Naive thymus-derived CD4-positive, alpha-beta T cell (primary cell): ENCODE results near the gene LZTS2. TPM values are rescaled to one million over a fixed set of nuclear protein-coding genes. Genes with fewer than 3 reads are reported as not detected.

Experiments used
- ATAC-seq: fragments of 150-1000 bp; cut with Tn5 transposase; 2 replicates; pipeline ENCODE4 v1.10.0; 2021; ENCODE audit warnings: mild to moderate bottlenecking, moderate library complexity
- CTCF ChIA-PET: fragments of 350-600 bp; sonication (Branson Sonifier 250); formaldehyde crosslinking; loops from one replicate; lab custom pipeline; 2021; ENCODE audit warnings: antibody characterized with exemption; lab: Charles Lee
- POLR2A ChIA-PET: fragments of 350-600 bp; sonication (Branson Sonifier 250); formaldehyde crosslinking; loops from one replicate; lab custom pipeline; 2021; ENCODE audit warnings: antibody characterized with exemption, inconsistent platforms; lab: Charles Lee
- DNase-seq, 9 donors: peaks; one replicate each; pipeline versions ENCODE4 v3.0.0 to v3.0.0-alpha.2; 2020 to 2022; ENCODE audit warnings: mixed read lengths in 1 of 9
- H3K27ac ChIP-seq: one replicate; pipeline ENCODE4 v1.7.0; 2013; ENCODE audit warnings: mild to moderate bottlenecking, low read depth, low read length, moderate library complexity
- H3K27me3 ChIP-seq, 2 donors: one replicate each; pipeline ENCODE4 v1.7.0; 2013; ENCODE audit warnings: low read length in 2 of 2, mild to moderate bottlenecking in 2 of 2, moderate library complexity in 2 of 2; ENCODE audit not compliant: control insufficient read depth in 2 of 2, insufficient read depth in 2 of 2
- H3K36me3 ChIP-seq, 3 experiments: 1 replicate in 2 of 3; 2 replicates in 1 of 3; pipeline ENCODE4 v1.7.0; 2013; ENCODE audit warnings: low read length in 3 of 3, mild to moderate bottlenecking in 3 of 3, moderate library complexity in 1 of 3; ENCODE audit not compliant: insufficient read depth in 3 of 3, control insufficient read depth in 2 of 3
- H3K4me1 ChIP-seq, 2 donors: one replicate each; pipeline ENCODE4 v1.7.0; 2013; ENCODE audit warnings: low read length in 2 of 2, mild to moderate bottlenecking in 2 of 2, moderate library complexity in 1 of 2; ENCODE audit not compliant: control insufficient read depth in 2 of 2, insufficient read depth in 2 of 2
- H3K4me3 ChIP-seq: 2 replicates; pipeline ENCODE4 v1.7.0; 2013; ENCODE audit warnings: mild to moderate bottlenecking, low read length
- H3K9me3 ChIP-seq, 3 experiments: 1 replicate in 2 of 3; 2 replicates in 1 of 3; pipeline ENCODE4 v1.7.0; 2013; ENCODE audit warnings: low read length in 3 of 3; ENCODE audit not compliant: control insufficient read depth in 2 of 3
- H3K27ac Mint-ChIP-seq, 9 donors: one replicate each; pipeline ENCODE4 v1.8.0; 2020 to 2022; ENCODE audit warnings: mixed read lengths in 9 of 9, mild to moderate bottlenecking in 8 of 9, moderate library complexity in 5 of 9, inconsistent platforms in 2 of 9
- H3K27me3 Mint-ChIP-seq, 5 donors: one replicate each; pipeline ENCODE4 v1.8.0; 2021 to 2022; ENCODE audit warnings: mixed read lengths in 5 of 5, mild to moderate bottlenecking in 1 of 5
- H3K36me3 Mint-ChIP-seq, 5 donors: one replicate each; pipeline ENCODE4 v1.8.0; 2020 to 2022; ENCODE audit warnings: mixed read lengths in 5 of 5, mild to moderate bottlenecking in 3 of 5, inconsistent platforms in 1 of 5
- H3K4me1 Mint-ChIP-seq, 7 donors: one replicate each; pipeline ENCODE4 v1.8.0; 2020 to 2022; ENCODE audit warnings: mixed read lengths in 7 of 7, mild to moderate bottlenecking in 3 of 7, inconsistent platforms in 1 of 7
- H3K4me3 Mint-ChIP-seq, 10 donors: one replicate each; pipeline ENCODE4 v1.8.0; 2020 to 2022; ENCODE audit warnings: mild to moderate bottlenecking in 10 of 10, mixed read lengths in 10 of 10, moderate library complexity in 6 of 10, inconsistent platforms in 2 of 10
- H3K9me3 Mint-ChIP-seq, 11 donors: one replicate each; pipeline ENCODE4 v1.8.0; 2020 to 2022; ENCODE audit warnings: mixed read lengths in 11 of 11, mild to moderate bottlenecking in 4 of 11, inconsistent platforms in 1 of 11, moderate library complexity in 1 of 11
- intact Hi-C, 2 donors: fragments of 100-400 bp; cut with micrococcal nuclease; formaldehyde crosslinking; loops; one replicate each; pipeline ENCODE4 v1.15.1; 2023
- polyA plus RNA-seq, 2 donors: library from polyadenylated mRNA; unstranded; fragments of 300-500 nt; fragmentation: Illumina TruSeq; gene quantifications; one replicate each; pipeline ENCODE4 v1.2.3, GENCODE V29; 2021
- total RNA-seq, 6 experiments: library from RNA in 5 of 6; stranded (reverse) in 5 of 6; gene quantifications; 1 replicate in 5 of 6; 2 replicates in 1 of 6; pipeline ENCODE4 v1.2.3 and lab custom pipeline; 2021 to 2026

Gene LZTS2
- total and polyA plus RNA-seq, 7 experiments from 2014 or later: 10.8 to 44.7 (median 25.5) TPM

GRCh38 chr10:101046332-101047238 is 47.0 kb downstream of the LZTS2 start:
- peaks cover 38 to 74% (median 49%) of the 10 kb centered on the region in 5 donors for H3K27me3 Mint-ChIP-seq
- intact Hi-C loops: loop anchor here in 1 of 2 donors (5.0 kb wide), 1 partner anchor 181 kb away; the partner anchor contains the start of gene LBX1
- no peak overlapping the region for H3K27ac Mint-ChIP-seq

DNA sequence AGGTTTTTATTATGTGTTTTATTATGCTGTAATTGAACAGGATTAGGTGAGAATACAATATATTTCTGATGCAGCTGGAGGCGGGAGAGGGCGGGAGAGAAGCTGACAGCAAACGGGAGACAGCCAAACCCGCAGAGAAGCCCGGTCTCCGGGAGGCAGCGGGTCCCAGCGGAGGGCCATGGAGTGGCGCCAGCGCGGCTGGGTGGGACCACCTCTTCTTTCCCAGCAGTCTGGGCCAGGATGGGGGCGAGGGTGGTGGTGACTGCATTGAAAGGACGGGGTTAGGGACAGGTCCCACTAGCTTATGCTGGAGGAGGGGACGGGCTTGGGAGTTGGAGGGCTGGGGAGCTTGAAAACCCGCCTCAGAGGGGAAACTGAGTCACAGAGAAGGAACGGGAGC is 47.7 kb downstream of the LZTS2 start:
- ATAC-seq (no peak), DNase-seq (no peak)
- Mint-ChIP-seq H3K27ac (no peak overlapping the region), H3K4me3 (no peak overlapping the region), H3K9me3 (peaks cover 0 to 2% (median 0%) of the 10 kb centered on the region in 11 donors), H3K27me3 (peaks cover 38 to 74% (median 49%) of the 10 kb centered on the region in 5 donors), H3K36me3 (no peaks in the 10 kb centered on the region), H3K4me1 (peaks cover 26 to 40% (median 30%) of the 10 kb centered on the region in 7 donors)
- Histone ChIP-seq H3K4me1 (peaks cover 10 to 18% of the 10 kb centered on the region in 2 donors), H3K27ac (no peak overlapping the region), H3K27me3 (peaks cover 7 to 8% of the 10 kb centered on the region in 2 donors), H3K4me3 (no peak overlapping the region), H3K9me3 (no peaks in the 10 kb centered on the region), H3K36me3 (no peaks in the 10 kb centered on the region)
- POLR2A ChIA-PET: no interaction called here
- CTCF ChIA-PET: interaction anchor here (1.1 to 6.9 kb wide), 2 partner anchors 8 to 12 kb away, joined by 6 to 100 read pairs; partner anchors contain the start of gene KAZALD1
- intact Hi-C loops: loop anchor here in 1 of 2 donors (5.0 kb wide), 1 partner anchor 180 kb away; the partner anchor contains the start of gene LBX1

More at GRCh38 chr10:101046332-101047238, 47.0 kb downstream of the LZTS2 start:
- Histone ChIP-seq H3K4me3 (no peak overlapping the region), H3K36me3 (no peaks in the 10 kb centered on the region), H3K27ac (no peak overlapping the region), H3K4me1 (peaks cover 10 to 22% of the 10 kb centered on the region in 2 donors), H3K27me3 (peaks cover 7 to 8% of the 10 kb centered on the region in 2 donors), H3K9me3 (no peaks in the 10 kb centered on the region)
- Mint-ChIP-seq H3K4me3 (no peak overlapping the region), H3K4me1 (peaks cover 29 to 47% (median 34%) of the 10 kb centered on the region in 7 donors), H3K36me3 (no peaks in the 10 kb centered on the region), H3K9me3 (peaks cover 0 to 2% (median 0%) of the 10 kb centered on the region in 11 donors)
- CTCF ChIA-PET: interaction anchor here (0.6 to 6.9 kb wide), 2 partner anchors 13 to 22 kb away, joined by 3 to 100 read pairs; partner anchors contain the start of gene KAZALD1
- DNase-seq (no peak), ATAC-seq (no peak)
- POLR2A ChIA-PET: interaction anchor here (1.0 kb wide), 1 partner anchor 11 kb away, joined by 4 read pairs; no protein-coding TSS in a partner anchor

- H3K4me3 Mint-ChIP-seq: no peak overlapping the region
- Histone ChIP-seq H3K27me3 (peaks cover 7 to 8% of the 10 kb centered on the region in 2 donors), H3K27ac (no peak overlapping the region), H3K4me3 (no peak overlapping the region), H3K9me3 (no peaks in the 10 kb centered on the region), H3K36me3 (no peaks in the 10 kb centered on the region), H3K4me1 (peaks cover 5 to 10% of the 10 kb centered on the region in 2 donors)
- H3K27ac Mint-ChIP-seq: no peak overlapping the region
- DNase-seq (no peak), ATAC-seq (no peak)
- peaks cover 0 to 2% (median 0%) of the 10 kb centered on the region in 11 donors for H3K9me3 Mint-ChIP-seq
- POLR2A ChIA-PET: no interaction called here
- intact Hi-C loops: loop anchor here in 1 of 2 donors (5.0 kb wide), 1 partner anchor 179 kb away; the partner anchor contains the start of gene LBX1
- H3K4me1 Mint-ChIP-seq: peaks cover 17 to 30% (median 21%) of the 10 kb centered on the region in 7 donors
- H3K27me3 Mint-ChIP-seq: peaks cover 38 to 74% (median 49%) of the 10 kb centered on the region in 5 donors
- no peaks in the 10 kb centered on the region for H3K36me3 Mint-ChIP-seq
- CTCF ChIA-PET: interaction anchor here (1.1 kb wide), 1 partner anchor 9 kb away, joined by 6 read pairs; no protein-coding TSS in a partner anchor
These were observed 48.6 kb downstream of the LZTS2 start for GRCh38 chr10:101047961-101048892.

GRCh38 chr10:101050208-101051069 is 50.8 kb downstream of the LZTS2 start:
- Histone ChIP-seq H3K36me3 (no peaks in the 10 kb centered on the region), H3K9me3 (no peaks in the 10 kb centered on the region), H3K4me1 (peaks cover 5 to 9% of the 10 kb centered on the region in 2 donors), H3K4me3 (no peak overlapping the region), H3K27me3 (peaks cover 7 to 8% of the 10 kb centered on the region in 2 donors), H3K27ac (no peak overlapping the region)
- Mint-ChIP-seq H3K4me1 (peaks cover 13 to 30% (median 15%) of the 10 kb centered on the region in 7 donors), H3K4me3 (peak overlapping the region in 7 of 10 donors; percentile 10 to 63 (median 55)), H3K9me3 (peaks cover 0 to 2% (median 0%) of the 10 kb centered on the region in 11 donors), H3K27me3 (peaks cover 38 to 54% (median 49%) of the 10 kb centered on the region in 5 donors), H3K36me3 (peaks cover 0 to 2% (median 0%) of the 10 kb centered on the region in 5 donors), H3K27ac (no peak overlapping the region)
- ChIA-PET CTCF (interaction anchor here (0.7 to 4.9 kb wide), 11 partner anchors 9 to 91 kb away, joined by 3 to 40 read pairs (median 4); partner anchors contain the start of genes PDZD7 and SFXN3), POLR2A (interaction anchor here (2.1 kb wide), 1 partner anchor 18 kb away, joined by 6 read pairs; no protein-coding TSS in a partner anchor)
- peak; percentile 60 to 88 (median 74) for DNase-seq
- intact Hi-C loops: loop anchor here (1.0 kb wide), 3 partner anchors 8 to 18 kb away; no protein-coding TSS in a partner anchor
- peak; percentile 93 for ATAC-seq

DNA sequence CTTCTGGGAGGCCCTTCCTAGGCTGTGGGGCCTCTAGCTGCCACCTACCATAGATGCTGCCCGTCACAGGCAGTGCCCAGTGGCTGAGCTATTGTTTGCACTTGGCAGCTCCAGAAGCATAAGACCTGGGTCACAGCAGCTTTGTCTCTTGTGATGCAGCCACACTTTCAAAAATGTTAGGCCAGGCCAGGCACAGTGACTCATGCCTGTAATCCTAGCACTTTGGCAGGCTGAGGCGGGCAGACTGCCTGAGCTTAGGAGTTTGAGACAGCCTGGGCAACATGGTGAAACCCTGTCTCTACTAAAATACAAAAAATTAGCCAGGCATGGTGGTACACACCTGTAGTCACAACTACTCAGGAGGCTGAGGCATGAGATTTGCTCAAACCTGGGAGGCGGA is 52.7 kb downstream of the LZTS2 start:
- Histone ChIP-seq H3K9me3 (no peaks in the 10 kb centered on the region), H3K4me3 (no peak overlapping the region), H3K36me3 (no peaks in the 10 kb centered on the region), H3K27ac (no peak overlapping the region), H3K27me3 (peaks cover 7 to 8% of the 10 kb centered on the region in 2 donors), H3K4me1 (peaks cover 5 to 9% of the 10 kb centered on the region in 2 donors)
- peaks cover 0 to 2% (median 0%) of the 10 kb centered on the region in 11 donors for H3K9me3 Mint-ChIP-seq
- ATAC-seq (no peak), DNase-seq (no peak)
- H3K4me3 Mint-ChIP-seq: no peak overlapping the region
- intact Hi-C loops: no loop called here
- H3K27ac Mint-ChIP-seq: no peak overlapping the region
- POLR2A ChIA-PET: interaction anchor here (1.1 to 2.1 kb wide), 3 partner anchors 9 to 29 kb away, joined by 3 to 8 read pairs (median 6); no protein-coding TSS in a partner anchor
- H3K4me1 Mint-ChIP-seq: peaks cover 13 to 41% (median 15%) of the 10 kb centered on the region in 7 donors
- H3K27me3 Mint-ChIP-seq: peaks cover 28 to 35% (median 34%) of the 10 kb centered on the region in 5 donors
- CTCF ChIA-PET: interaction anchor here (0.6 to 4.9 kb wide), 6 partner anchors 8 to 90 kb away, joined by 3 to 40 read pairs (median 12); partner anchors contain the start of gene KAZALD1
- peaks cover 0 to 4% (median 0%) of the 10 kb centered on the region in 5 donors for H3K36me3 Mint-ChIP-seq
